GM19324 (cell line): ENCODE measurements around the gene PER3.

Experiments used
- ATAC-seq: cut with Tn5 transposase; IDR thresholded peaks from one replicate; pipeline ENCODE4 v1.9.1; 2021; ENCODE audit warnings: mild to moderate bottlenecking, moderate library complexity; ENCODE audit not compliant: unreplicated experiment, low FRiP score

Gene PER3

DNA sequence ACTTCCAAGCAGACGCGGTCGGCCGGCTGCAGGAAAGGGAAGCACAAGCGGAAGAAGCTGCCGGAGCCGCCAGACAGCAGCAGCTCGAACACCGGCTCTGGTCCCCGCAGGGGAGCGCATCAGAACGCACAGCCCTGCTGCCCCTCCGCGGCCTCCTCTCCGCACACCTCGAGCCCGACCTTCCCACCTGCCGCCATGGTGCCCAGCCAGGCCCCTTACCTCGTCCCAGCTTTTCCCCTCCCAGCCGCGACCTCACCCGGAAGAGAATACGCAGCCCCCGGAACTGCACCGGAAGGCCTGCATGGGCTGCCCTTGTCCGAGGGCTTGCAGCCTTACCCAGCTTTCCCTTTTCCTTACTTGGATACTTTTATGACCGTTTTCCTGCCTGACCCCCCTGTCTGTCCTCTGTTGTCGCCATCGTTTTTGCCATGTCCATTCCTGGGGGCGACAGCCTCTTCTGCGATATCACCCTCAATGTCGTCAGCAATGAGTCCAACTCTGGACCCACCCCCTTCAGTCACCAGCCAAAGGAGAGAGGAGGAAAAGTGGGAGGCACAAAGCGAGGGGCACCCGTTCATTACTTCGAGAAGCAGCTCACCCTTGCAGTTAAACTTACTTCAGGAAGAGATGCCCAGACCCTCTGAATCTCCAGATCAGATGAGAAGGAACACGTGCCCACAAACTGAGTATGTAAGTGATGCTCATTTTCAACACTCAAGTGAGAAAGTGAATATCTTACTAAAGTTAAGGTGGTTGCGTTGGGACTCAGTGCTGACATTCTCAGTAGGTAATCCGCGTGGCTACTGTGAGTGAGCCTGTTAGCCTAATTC lies 43.2 kb downstream of the PER3 start:
- ATAC-seq: no peak

DNA sequence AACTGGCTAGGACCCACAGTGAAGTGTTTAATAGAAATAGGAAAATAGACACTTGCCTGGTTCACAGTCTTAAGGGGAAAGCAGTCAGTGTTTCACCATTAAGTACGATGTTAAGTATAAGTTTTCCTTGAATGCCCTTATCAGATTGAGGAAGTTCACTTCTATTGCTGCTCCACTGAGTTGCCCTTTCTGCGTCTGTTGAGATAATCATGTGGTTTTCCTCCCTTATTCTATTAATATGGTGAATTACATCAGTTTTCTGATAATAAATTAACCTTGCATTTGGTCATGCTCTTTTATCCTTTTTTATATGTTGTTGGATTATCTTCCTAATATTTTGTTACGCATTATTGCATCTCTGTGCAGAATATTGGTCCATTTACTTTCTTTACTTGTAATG lies 47.4 kb downstream of the PER3 start:
- ATAC-seq: no peak

DNA sequence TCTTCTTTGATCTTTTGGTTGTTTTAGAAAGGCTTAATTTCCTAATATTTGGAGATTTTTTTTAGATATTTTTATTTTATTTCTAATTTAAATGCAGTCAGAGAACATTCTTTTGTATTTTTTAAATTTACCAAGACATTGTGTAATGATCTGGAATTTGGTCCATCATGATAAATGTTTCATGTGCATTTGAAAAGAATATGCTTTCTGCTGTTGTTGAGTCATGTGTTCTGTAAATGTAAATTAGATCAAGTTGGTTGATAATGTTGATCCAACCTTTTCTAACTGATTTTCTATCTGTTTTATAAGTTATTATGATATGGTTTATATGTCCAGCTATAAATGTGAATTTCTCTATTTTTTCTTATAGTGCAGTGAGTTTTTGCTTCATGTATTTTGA lies 48.9 kb downstream of the PER3 start:
- no peak for ATAC-seq

DNA sequence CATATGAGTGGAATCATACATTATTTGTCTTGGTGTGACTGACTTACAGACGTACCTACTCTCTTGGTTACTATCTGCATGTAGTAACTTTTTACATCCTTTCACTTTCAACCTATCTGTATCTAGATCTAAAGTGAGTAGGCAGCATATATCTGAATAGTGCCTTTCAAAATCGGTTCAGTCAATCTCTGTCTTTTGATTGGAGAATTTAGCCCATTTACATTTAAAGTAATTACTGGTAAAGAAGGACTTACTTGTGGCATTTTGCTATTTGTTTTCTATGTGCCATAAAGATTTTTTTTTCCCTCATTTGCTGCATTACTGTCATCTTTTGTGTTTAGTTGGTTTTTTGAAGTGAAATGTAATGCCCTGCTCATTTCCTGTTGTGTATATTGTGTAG lies 54.6 kb downstream of the PER3 start:
- no peak for ATAC-seq

DNA sequence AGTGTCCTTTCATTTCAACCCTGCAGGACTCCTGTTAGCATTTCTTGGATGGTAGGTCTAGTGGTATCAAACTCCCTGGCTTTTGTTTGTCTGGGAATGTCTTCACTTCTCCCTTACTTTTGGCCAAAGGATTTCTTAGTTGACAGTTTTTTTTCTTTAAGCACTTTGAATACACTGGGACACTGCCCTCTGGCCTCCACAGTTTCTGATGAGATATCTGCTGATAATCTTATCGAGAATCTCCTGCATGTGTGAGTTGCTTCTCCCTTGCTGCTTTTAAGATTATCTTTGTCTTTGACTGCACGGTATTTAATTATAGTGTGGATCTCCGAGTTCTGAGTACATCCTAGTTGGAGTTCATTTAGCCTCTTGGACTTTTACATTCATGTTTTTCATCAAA lies 55.4 kb downstream of the PER3 start:
- ATAC-seq: no peak

DNA sequence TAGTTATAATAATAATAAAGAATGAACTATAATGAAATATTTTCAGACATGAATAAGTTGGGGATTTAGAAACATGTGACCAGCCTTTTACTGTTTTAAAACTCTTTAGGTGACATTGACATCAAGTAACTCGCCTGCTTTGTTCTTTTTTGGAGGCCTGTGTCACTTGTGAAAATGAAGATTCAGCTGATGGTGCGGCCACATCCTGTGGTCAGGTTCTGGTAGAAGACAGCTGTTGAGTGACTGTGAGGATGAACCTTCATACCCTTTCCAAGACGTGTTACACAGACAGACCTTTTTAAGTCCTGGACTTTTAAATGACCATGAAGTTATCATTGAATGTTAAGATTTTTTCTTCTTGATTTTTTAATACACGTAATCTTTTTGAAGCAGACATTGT lies 58.4 kb downstream of the PER3 start:
- ATAC-seq: no peak

DNA sequence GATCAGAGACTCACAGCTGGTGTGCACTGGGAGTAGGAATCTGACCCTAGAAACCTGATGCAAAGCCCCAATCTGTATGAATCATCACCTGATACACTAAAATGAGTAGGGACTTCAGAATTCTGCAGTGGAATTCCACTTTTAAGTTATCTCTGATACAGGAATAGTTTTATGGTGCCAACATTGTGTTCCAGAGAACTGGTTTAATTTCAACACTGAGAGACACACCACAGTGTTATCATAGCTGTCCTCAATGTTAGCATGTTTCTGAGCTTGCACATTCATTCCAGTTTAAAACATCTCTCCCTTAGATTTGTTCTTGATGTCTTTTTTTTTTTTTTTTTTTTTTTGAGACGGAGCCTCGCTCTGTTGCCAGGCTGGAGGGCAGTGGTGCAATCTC lies 61.7 kb downstream of the PER3 start:
- ATAC-seq: no peak

DNA sequence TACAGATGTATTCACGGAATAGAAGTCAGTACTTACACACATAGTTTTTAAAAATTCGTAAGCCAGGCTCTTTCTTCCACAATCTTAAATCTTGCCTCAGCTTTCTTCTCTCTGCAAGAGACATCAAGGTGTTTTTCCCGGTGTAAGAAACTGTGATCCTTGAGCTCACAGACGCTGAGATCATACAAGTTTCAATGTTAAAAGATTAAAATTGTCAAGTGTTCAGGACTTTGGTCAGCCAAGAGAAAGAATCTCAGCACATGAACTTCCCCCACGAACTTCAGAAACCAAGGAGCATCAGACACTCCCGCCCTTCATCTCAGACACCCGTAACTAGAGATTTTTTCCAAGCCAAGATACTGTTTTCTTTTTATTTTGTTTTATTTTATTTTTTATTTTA lies 62.6 kb downstream of the PER3 start:
- no peak for ATAC-seq

DNA sequence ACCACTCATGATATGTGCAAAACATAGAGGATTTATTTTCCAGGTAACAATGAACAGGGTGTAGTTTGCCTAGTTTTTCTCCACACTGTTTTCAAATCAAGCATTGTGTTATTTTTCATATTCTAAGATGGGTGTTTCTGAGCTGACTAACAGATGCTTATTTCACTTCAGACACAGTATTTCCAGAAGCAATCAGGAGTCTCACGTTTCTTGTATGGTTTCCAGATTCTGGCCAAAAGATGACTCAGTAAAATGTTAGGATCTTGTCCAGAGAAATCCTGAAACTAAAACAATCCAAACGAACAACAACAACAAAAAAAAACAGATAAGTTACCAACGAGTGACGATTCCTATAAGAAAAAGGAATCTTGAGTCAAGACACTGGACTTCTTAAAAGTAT lies 63.5 kb downstream of the PER3 start:
- no peak for ATAC-seq

DNA sequence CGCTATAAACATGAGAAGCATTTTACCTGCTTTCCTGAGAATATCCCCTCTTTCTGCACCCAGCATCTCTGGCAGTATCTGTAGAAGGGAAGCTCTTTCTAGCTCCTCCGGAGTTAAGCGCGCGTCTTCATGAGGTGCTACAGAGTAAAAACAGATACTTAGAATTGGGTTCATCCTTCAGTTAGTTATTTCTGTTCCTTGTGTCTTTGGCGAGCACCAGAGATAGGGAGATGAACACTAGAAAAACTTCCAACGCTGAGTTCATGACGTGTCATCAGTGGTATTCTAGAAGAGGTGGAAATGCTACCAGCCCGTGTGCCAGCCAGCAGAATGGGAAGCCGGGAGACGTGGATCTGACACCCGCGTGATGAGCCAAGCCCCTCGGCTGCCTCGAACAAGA lies 66.7 kb downstream of the PER3 start:
- ATAC-seq: no peak

DNA sequence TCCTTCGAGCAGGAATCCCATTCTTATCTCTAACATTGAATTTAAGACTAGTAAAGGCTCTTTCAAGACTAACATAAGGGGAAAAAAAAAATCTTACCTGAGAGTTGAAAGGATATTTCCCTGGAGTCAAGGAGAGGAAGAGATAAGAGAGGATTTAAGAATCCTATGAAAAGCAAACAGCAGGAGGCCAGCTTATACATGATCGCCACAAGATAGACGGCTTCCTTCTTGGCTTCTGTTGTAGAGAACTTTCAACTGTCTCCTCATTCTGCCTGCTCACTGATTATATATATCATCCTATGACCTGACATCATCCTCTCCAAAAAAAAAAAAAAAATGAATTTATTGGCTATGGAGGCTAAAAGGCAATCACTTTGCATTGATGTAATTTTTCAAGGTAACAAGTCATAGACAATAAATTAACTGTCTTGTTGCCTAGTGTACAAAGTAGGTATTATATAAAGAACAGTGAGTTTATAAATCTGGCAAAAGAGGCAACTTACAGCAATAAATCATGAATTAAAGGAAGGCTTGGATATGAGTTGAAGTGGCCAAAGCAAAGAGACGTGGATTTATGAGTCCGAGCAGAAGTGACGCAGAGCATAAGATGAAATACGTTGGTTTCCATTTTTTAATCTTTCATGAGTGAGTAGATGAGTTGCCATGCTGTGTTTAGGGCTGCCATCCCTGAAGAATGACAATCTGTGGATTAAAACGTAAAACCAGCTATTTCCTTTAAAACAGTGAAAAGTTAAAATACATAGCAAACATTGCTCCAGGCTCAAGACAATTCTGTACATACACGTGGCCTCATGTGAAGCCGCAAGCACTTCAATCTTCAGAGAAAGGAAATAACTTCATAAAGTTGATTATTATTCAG lies 69.0 kb downstream of the PER3 start, which contains the start of gene UTS2:
UTS2 (minus strand) TSS at position 262 of the 880 bp plus-strand sequence; CDS start at position 200, 62 bp downstream.
- no peak for ATAC-seq

DNA sequence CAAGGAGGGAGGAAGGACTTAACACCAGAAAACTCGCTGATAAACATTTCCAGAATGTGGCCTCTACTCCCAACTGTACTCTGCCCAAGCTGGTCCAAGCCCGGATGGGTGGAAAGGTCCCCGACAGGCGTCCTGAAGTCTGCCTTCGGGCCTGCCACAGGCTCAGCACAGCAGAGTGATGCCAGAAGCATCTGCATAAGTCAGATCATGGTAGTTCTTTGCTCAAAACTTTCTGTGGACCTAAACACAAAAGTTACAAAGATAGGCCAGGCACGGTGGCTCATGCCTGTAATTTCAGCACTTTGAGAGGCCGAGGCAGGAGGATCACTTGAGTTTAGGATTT lies 69.6 kb downstream of the PER3 start:
- ATAC-seq: no peak

DNA sequence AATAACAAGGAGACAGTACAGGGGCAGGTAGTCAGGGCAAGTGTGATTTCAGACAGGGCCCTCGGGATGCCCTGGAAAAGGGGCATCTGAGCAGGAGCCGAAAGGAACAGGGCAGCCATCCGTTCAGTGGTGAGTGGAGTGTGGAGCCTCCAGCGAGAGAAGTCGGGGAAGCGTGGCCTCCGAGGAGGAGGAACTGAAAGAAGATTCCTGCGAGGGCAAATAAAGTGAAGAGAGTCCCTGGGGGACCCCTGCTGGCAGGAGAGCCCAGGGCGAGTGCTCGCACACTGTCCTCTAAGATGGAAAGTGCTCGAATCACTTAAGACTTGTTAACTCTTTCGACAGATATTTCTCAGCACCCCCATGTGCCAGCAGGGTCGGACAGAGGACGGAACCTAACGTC lies 72.3 kb downstream of the PER3 start:
- ATAC-seq: no peak

DNA sequence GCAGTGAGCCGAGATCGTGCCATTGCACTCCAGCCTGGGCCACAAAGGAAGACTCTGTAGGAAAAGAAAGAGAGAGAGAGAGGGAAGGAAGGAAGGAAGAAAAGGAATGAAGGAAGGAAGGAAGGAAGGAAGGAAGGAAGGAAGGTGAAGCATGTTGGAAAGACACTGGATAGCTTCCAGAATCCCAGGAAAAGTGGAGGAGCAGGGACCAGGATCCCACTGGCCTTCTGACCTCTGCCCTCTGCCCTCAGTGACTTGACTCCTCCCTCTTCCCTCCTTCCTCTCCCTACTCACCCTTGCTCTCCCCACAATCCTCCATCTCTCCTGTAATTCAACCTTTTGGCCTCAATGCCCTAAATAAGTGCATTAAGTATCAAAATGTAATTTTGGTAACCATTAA lies 72.9 kb downstream of the PER3 start:
- ATAC-seq: no peak

DNA sequence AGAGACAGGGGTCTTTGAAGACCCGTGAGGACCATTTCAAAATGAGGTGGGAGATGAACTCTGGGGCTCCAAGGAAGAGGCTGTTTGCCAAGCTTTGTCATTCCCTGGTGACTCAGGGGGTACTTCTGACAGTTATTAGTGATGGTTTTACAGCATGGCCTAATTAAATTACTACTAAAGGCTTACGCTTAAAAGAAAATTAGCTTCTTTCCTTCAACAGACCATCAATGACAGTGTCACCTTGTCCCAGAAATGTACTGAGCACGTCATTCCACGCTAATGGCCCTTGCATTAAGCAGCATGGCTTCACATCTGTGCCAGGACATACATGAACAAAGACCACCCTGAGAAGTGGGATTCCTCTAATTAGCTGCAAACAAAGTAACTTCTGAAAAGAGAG lies 73.9 kb downstream of the PER3 start:
- no peak for ATAC-seq

DNA sequence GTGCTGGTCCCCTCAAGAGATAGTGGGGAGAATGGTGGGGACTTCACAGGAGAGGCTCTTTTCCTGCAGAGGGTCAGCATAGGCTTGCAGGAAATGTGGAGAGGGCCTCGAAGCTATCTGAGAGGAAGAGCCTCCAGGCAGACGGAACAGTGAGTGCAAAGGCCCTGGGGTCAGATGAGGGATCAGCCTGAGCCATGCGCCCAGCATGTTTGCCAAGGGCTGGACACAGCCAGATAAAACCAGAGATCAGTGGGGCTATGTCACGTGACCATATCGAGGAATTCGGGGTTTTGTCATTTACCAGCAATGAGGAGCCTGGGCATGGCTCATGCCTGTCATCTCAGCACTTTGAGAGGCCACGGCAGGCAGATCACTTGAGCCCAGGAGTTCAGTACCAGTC lies 75.3 kb downstream of the PER3 start:
- no peak for ATAC-seq

DNA sequence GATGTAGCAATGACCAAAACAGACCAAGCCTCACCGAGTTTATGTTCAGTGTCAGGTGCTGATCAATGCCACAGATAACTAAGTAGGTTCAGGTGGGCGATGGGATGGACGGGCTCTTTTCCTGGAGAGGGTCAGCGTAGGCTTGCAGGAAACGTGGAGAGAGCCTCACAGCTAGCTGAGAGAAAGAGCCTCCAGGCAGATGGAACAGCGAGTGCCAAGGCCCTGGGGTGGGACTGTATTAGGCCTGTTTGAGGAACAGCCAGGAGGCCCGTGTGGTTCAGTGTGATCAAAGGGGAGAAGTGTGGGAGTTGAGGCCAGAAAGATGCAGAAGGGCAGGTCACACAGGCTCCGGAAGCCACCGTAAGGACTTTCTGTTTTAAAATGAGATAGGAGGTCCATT lies 76.0 kb downstream of the PER3 start:
- no peak for ATAC-seq

DNA sequence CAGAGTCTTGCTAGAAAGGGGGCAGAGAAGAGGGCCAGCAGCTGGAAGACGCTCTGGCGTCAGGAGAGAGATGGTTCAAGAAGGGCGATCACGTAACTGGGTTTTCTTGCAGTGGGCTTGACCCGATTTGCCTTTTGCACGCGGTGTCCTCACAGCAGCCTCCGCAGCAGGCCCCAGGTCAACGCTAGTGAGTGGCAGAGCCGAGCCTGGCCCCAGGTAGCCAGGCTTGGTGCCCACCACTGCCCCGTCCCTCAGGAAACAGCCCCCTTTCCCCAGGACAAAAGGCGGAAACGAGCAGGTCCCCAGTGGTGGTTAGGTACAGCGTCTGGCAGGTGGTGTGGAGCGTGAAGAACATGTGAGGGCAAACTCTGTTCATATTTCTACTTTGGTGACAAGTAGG lies 77.4 kb downstream of the PER3 start:
- no peak for ATAC-seq

DNA sequence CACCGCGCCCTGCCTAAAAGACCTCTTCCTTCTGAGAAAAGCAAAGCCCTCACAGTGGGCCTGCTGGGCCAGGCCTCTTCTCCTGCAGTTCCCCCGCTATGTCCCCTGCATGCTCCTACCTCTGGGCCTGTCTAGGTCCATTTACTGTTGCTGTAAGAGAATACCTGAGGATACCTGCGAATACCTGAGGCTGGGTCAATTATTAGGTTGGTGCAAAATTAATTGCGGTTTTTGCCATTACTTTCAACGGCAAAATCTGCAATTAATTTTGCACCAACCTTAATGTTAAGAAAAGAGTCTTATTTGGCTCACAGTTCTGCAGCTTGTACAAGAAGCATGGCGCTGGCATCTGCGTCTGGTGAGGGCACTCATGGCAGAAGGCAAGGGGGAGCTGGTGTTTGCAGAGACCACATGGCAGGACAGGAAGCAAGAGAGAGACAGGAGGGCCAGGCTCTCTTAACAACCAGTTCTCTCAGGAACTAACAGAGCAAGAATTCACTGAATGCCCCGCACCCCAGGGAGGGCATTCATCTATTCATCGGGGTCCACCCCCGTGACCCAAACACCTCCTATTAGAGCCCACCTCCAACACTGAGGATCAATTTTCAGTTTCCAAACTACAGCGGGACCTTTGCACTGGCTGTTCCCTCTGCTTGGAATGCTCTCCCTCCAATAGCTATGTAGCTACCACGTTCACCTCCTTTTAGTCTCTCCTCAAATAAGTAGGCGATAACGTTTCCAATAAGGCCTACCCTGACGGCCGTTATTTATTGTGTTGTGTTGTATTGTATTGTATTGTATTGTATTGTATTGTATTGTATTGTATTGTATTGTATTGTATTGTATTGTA lies 78.3 kb downstream of the PER3 start:
- ATAC-seq: no peak

DNA sequence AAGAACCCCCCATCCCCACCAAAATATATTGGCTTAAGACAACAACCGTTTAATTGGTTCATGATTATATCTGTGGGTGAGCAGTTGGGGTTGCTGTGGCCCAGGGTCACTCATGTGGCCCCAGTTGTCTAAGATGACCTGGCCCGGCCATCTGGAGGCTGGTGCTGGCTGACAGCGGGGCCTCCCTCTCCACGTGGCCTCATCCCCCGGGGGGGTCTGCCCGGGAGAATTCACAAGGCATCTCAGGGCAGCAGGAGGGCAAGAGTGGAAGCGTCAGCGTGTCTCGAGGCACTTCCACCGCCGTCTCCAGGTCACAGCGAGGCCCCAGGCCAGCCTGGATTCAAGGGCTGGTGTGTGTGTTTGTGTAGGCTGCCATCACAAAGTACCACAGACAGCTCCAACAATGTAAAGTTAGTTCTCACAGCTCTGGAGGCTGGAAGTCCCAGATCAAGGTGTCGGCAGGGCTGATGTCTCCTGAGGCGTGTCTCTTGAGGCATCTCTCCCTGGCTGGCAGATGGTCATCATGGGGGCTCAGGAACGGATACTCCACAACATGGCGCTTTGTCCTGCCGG lies 79.8 kb downstream of the PER3 start:
- ATAC-seq: no peak

DNA sequence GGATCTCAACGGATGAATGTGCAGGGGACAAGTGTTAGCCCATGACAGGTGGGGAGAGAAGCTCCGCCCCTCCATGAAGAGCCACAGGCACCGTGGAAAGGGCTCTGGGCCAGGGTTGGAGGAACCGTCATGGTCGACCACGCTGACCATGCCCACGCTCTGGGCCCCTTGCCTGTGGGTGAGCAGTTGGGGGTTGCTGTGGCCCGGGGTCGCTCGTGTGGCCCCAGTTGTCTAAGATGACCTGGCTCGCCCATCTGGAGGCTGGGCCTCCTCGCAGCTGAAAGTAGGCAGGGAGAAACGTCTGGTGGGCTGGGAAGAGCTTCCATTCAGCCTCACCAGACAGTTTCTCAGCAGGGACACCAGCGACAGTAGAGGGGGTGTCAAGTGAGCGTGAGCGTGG lies 81.9 kb downstream of the PER3 start:
- ATAC-seq: no peak
